K562 (cell line): Measurements from ENCODE around the gene DLG4. TPM values are rescaled to one million over a fixed set of nuclear protein-coding genes. Genes with fewer than 3 reads are reported as not detected.

Source experiments
- ARID1B ChIP-seq: fragments of 450-650 bp; IDR thresholded peaks from 2 replicates; pipeline ENCODE4 v1.6.1; 2016; ENCODE audit warnings: antibody characterized with exemption, mild to moderate bottlenecking, inconsistent platforms
- CEBPG ChIP-seq, 3 experiments: fragments of 200-800 bp in 1 of 3; sonication (Bioruptor generic) in 1 of 3; sonication (generic) in 1 of 3; formaldehyde crosslinking in 1 of 3; IDR thresholded peaks in 2 of 3; conservative IDR thresholded peaks in 1 of 3; 2 replicates each; pipeline versions ENCODE4 v1.6.1 to v1.8.0; 2016 to 2022; ENCODE audit warnings: missing compliant biosample characterization in 2 of 3, missing genetic modification characterization in 2 of 3, mild to moderate bottlenecking in 1 of 3, missing genetic modification reagents in 1 of 3
- CSDE1 ChIP-seq, 2 experiments: fragments of 450-650 bp; IDR thresholded peaks; 2 replicates each; pipeline ENCODE4 v1.6.1; 2016; ENCODE audit warnings: mild to moderate bottlenecking in 1 of 2
- DIDO1 ChIP-seq: fragments of 450-650 bp; IDR thresholded peaks from 2 replicates; pipeline ENCODE4 v1.6.1; 2016; ENCODE audit warnings: low read depth, missing biosample characterization, missing genetic modification characterization
- ESRRA ChIP-seq: fragments of 450-650 bp; IDR thresholded peaks from 2 replicates; pipeline ENCODE4 v1.6.1; 2014; ENCODE audit warnings: low read depth, mild to moderate bottlenecking, moderate library complexity, borderline replicate concordance
- GABPB2 ChIP-seq: fragments of 250-450 bp; sonication (Bioruptor Pico); conservative IDR thresholded peaks from 2 replicates; pipeline ENCODE4 v1.5.1; 2021; ENCODE audit warnings: mild to moderate bottlenecking
- HMGN3 ChIP-seq: IDR thresholded peaks from 2 replicates; pipeline ENCODE4 v1.6.1; 2011; ENCODE audit warnings: borderline replicate concordance, low read depth, mild to moderate bottlenecking, mixed read lengths, low read length; ENCODE audit not compliant: insufficient read length; ENCODE audit errors: extremely low read depth
- JUNB ChIP-seq: fragments of 450-650 bp; formaldehyde crosslinking; conservative IDR thresholded peaks from 2 replicates; pipeline ENCODE4 v1.4.0; 2020; ENCODE audit warnings: mild to moderate bottlenecking
- MXI1 ChIP-seq: IDR thresholded peaks from 2 replicates; pipeline ENCODE4 v1.6.1; 2011; ENCODE audit warnings: low read depth, mild to moderate bottlenecking, improper control_type of control experiment, low read length
- PHF8 ChIP-seq: fragments of 200-600 bp; sonication (generic); IDR thresholded peaks from 2 replicates; pipeline ENCODE4 v1.6.1; 2012; ENCODE audit warnings: mixed run types, mild to moderate bottlenecking, inconsistent platforms, low read length, moderate library complexity, borderline replicate concordance
- POLR2G ChIP-seq: fragments of 200-400 bp; formaldehyde crosslinking; IDR thresholded peaks from 2 replicates; pipeline ENCODE4 v1.6.1; 2017; ENCODE audit warnings: low read depth, mild to moderate bottlenecking, antibody characterized with exemption, low read length, moderate library complexity
- RHOXF2B ChIP-seq: fragments of 250-450 bp; sonication (Bioruptor Pico); conservative IDR thresholded peaks from 2 replicates; pipeline ENCODE4 v1.5.1; 2021
- SRF ChIP-seq, 2 experiments: fragments of 250-450, 450-650 bp in 1 of 2; sonication (Bioruptor Pico) in 1 of 2; sonication (generic) in 1 of 2; formaldehyde crosslinking; IDR thresholded peaks; 2 replicates each; pipeline versions ENCODE4 v1.5.0 to v1.5.1; 2020 to 2022; ENCODE audit warnings: mild to moderate bottlenecking in 1 of 2, missing genetic modification reagents in 1 of 2
- THRB ChIP-seq: fragments of 450-650 bp; formaldehyde crosslinking; conservative IDR thresholded peaks from 2 replicates; pipeline ENCODE4 v1.4.0; 2022; ENCODE audit warnings: mild to moderate bottlenecking, missing genetic modification characterization
- ZBTB1 ChIP-seq: sonication (generic); formaldehyde crosslinking; IDR thresholded peaks from 2 replicates; pipeline ENCODE4 v1.8.1; 2023; ENCODE audit warnings: missing genetic modification reagents, low read depth, mild to moderate bottlenecking, borderline replicate concordance
- ZNF41 ChIP-seq: fragments of 250-450 bp; sonication (Bioruptor Pico); conservative IDR thresholded peaks from 2 replicates; pipeline ENCODE4 v1.4.0; 2020; ENCODE audit warnings: mild to moderate bottlenecking
- ZNF444 ChIP-seq: fragments of 250-450 bp; sonication (Bioruptor Pico); IDR thresholded peaks from 2 replicates; pipeline ENCODE4 v1.4.0; 2020; ENCODE audit warnings: mild to moderate bottlenecking, moderate library complexity
- ZNF57 ChIP-seq: fragments of 450-650 bp; formaldehyde crosslinking; IDR thresholded peaks from 2 replicates; pipeline ENCODE4 v1.4.0; 2020; ENCODE audit warnings: mild to moderate bottlenecking, moderate library complexity
- polyA plus RNA-seq, 8 experiments: library from polyadenylated mRNA; depleted of rRNA in 4 of 8; stranded (reverse) in 5 of 8; unstranded in 3 of 8; fragments of >200 nt; fragmentation: Nextera tagmentation in 2 of 8; fragmentation: Illumina TruSeq in 1 of 8; extraction: Ambion mirVana in 2 of 8; extraction: Trizol in 1 of 8; gene quantifications; 2 replicates each; pipeline versions ENCODE4 v1.2.1 to v1.2.3, GENCODE V29; 2011 to 2014; ENCODE audit warnings: inconsistent platforms in 1 of 8, missing spikeins in 1 of 8
- total RNA-seq, 7 experiments: library from RNA; depleted of rRNA in 6 of 7; stranded (reverse); fragments of >200 nt in 6 of 7; fragmentation: Illumina TruSeq in 2 of 7; extraction: Trizol in 2 of 7; gene quantifications; 2 replicates each; pipeline versions ENCODE4 v1.2.1 to v1.2.3, GENCODE V29; 2011 to 2021; ENCODE audit warnings: low replicate concordance in 1 of 7
- TF ChIP-seq, protein P1 (sequence below), 2 experiments: fragments of 450-650 bp; conservative IDR thresholded peaks; 2 replicates each; pipeline ENCODE4 v1.6.1; 2017; ENCODE audit warnings: mild to moderate bottlenecking in 2 of 2, moderate library complexity in 2 of 2
- TF ChIP-seq, protein P2 (sequence below): fragments of 250-450 bp; sonication (Bioruptor Pico); IDR thresholded peaks from 2 replicates; pipeline ENCODE4 v1.4.0; 2020
- TF ChIP-seq, protein P3 (sequence below): sonication (generic); formaldehyde crosslinking; IDR thresholded peaks from 2 replicates; pipeline ENCODE4 v1.9.0; 2022; ENCODE audit warnings: mild to moderate bottlenecking, missing genetic modification reagents
- TF ChIP-seq, protein P4 (sequence below): sonication (generic); formaldehyde crosslinking; IDR thresholded peaks from 2 replicates; pipeline ENCODE4 v1.5.0; 2020; ENCODE audit warnings: missing genetic modification reagents

The DLG4 gene
- total and polyA plus RNA-seq, 9 of the 15 experiments (the other 6 are each of a cell fraction or from before 2014, with no cell fraction given), result 0.03 to 12.0 (median 4.1) TPM

GRCh38 chr17:7242717-7243452 is 23.2 kb upstream of the DLG4 start (continued):
- TF ChIP-seq, protein P1, sequence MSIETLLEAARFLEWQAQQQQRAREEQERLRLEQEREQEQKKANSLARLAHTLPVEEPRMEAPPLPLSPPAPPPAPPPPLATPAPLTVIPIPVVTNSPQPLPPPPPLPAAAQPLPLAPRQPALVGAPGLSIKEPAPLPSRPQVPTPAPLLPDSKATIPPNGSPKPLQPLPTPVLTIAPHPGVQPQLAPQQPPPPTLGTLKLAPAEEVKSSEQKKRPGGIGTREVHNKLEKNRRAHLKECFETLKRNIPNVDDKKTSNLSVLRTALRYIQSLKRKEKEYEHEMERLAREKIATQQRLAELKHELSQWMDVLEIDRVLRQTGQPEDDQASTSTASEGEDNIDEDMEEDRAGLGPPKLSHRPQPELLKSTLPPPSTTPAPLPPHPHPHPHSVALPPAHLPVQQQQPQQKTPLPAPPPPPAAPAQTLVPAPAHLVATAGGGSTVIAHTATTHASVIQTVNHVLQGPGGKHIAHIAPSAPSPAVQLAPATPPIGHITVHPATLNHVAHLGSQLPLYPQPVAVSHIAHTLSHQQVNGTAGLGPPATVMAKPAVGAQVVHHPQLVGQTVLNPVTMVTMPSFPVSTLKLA (conservative IDR thresholded peaks at IDR 0.05), result peak; percentile 96 to 97
- no peak for TF ChIP-seq RHOXF2B (CRISPR knock-in tag)
- TF ChIP-seq POLR2G, result peak; percentile 45; the same call in 1 of the 2 replicates
- TF ChIP-seq ZNF444 (CRISPR knock-in tag), result no peak
- TF ChIP-seq ARID1B, result peak; percentile 57; the same call in 1 of the 2 replicates
- no peak for TF ChIP-seq MXI1
- TF ChIP-seq CSDE1 (IDR thresholded peaks at IDR 0.05), result no peak
- TF ChIP-seq ESRRA, result peak; percentile 12; the same call in 1 of the 2 replicates
- TF ChIP-seq ZNF57 (CRISPR knock-in tag), result no peak
- no peak for TF ChIP-seq PHF8
- no peak for TF ChIP-seq CEBPG (CRISPR knock-in tag; IDR thresholded peaks at IDR 0.05)
- no peak for TF ChIP-seq CEBPG (tag; conservative IDR thresholded peaks at IDR 0.05 in 1 of 2, IDR thresholded peaks at IDR 0.05 in 1 of 2)
- TF ChIP-seq ZNF41 (CRISPR knock-in tag), result no peak
- no peak for TF ChIP-seq JUNB (CRISPR knock-in tag)
- TF ChIP-seq ZBTB1, result no peak
- TF ChIP-seq, protein P2, sequence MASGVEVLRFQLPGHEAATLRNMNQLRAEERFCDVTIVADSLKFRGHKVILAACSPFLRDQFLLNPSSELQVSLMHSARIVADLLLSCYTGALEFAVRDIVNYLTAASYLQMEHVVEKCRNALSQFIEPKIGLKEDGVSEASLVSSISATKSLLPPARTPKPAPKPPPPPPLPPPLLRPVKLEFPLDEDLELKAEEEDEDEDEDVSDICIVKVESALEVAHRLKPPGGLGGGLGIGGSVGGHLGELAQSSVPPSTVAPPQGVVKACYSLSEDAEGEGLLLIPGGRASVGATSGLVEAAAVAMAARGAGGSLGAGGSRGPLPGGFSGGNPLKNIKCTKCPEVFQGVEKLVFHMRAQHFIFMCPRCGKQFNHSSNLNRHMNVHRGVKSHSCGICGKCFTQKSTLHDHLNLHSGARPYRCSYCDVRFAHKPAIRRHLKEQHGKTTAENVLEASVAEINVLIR, result peak; percentile 49; the same call in 1 of the 2 replicates
- peak; percentile 92 for TF ChIP-seq HMGN3
- TF ChIP-seq DIDO1 (tag), result peak; percentile 80
- TF ChIP-seq, protein P3, sequence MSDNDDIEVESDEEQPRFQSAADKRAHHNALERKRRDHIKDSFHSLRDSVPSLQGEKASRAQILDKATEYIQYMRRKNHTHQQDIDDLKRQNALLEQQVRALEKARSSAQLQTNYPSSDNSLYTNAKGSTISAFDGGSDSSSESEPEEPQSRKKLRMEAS, result peak; percentile 48; the same call in 1 of the 2 replicates
- TF ChIP-seq, protein P4, sequence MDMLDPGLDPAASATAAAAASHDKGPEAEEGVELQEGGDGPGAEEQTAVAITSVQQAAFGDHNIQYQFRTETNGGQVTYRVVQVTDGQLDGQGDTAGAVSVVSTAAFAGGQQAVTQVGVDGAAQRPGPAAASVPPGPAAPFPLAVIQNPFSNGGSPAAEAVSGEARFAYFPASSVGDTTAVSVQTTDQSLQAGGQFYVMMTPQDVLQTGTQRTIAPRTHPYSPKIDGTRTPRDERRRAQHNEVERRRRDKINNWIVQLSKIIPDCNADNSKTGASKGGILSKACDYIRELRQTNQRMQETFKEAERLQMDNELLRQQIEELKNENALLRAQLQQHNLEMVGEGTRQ (CRISPR knock-in tag), result peak; percentile 98
- TF ChIP-seq SRF (CRISPR knock-in tag; IDR thresholded peaks at IDR 0.05), result 0 out of 4 replicates have a peak, but pooled peaks of 1 of the 2 experiments have one; percentile 50
- no peak for TF ChIP-seq GABPB2 (CRISPR knock-in tag)
- 0 out of 2 replicates have a peak, but pooled peaks have one; percentile 24 for TF ChIP-seq THRB (CRISPR knock-in tag)
